Raji (cell line): ENCODE results near the gene MTRF1.

Experiments used
- POLR2A ChIP-seq: IDR thresholded peaks from 2 replicates; pipeline ENCODE4 v1.6.1; 2011; ENCODE audit warnings: low read depth, low read length, control low read depth; ENCODE audit not compliant: insufficient read depth

Gene MTRF1

GRCh38 chr13:41206467-41206866, 56.9 kb downstream of the MTRF1 start:
- no peak for TF ChIP-seq POLR2A

DNA sequence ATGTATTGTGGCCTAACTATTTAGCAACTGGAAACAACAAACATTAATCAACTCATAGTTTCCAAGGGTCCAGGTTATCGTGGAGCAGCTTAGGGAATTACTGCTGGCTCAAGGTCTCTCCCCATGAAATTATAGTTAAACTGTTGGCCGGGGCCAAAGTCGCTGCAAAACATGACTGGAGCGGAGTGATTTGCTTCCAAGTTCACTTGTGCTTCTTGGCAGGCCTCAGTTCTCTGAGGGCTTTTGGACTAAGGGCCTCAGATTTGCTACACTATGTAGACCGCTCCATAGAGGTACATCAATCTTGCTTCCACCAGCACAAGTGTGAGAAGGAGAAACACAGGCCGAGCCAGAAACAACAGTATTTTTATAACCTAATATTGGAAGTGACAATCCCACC, 59.6 kb downstream of the MTRF1 start:
- TF ChIP-seq POLR2A: no peak

DNA sequence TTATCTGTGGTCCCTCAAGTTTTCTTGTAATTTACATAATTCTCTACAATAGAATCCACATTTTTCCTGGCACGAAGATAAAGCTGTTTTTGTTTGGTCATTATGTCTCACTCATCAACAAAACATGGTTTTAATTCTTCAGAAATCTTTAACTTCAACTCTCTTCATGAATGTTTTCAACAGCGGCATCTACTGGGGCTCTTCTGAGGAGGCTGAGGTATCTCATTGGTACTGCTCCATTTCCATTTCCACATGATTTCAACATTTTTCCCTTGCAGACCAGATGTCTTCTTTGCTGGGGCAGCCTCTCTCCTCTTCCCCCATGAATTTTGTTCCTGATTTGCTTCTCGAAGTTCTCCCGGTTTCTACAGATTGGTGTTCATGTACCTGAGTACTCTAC, 63.2 kb downstream of the MTRF1 start:
- no peak for TF ChIP-seq POLR2A

DNA sequence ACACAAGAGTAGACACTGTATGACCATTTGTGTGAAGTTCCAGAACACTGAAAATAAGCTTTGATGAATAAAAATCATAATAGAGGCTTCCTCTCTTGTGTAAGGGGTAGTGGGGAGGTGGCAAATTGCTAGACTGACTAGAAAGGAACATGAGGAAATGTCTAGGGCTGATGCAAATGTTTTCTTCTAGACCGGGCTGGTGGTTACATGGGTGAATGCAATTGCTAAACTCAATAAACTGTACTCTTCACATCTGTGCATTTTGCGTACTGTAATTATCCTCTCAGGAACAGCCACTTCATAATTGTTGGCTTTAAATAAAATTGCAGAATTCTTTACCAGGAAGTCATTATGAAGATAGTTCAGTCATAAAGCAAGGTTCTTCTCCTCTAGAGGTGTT, 63.9 kb downstream of the MTRF1 start:
- TF ChIP-seq POLR2A: no peak

DNA sequence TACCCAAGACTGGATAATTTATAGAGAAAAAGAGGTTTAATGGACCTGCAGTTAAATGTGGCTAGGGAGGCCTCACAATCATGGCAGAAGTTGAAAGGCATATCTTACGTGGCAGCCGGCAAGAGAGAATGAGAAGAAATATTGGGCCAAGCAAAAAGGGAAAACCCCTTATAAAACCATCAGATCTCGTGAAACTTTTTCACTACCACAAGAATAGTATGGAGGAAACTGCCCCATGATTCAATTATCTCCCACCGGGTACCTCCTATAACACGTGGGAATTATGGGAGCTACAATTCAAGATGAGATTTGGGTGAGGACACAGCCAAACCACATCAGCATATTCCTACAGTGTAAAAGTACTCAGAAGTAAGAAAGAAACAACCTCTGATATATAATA, 64.3 kb downstream of the MTRF1 start:
- TF ChIP-seq POLR2A: no peak

- no peak for TF ChIP-seq POLR2A
Measured at GRCh38 chr13:41196620-41197019, 66.8 kb downstream of the MTRF1 start.

DNA sequence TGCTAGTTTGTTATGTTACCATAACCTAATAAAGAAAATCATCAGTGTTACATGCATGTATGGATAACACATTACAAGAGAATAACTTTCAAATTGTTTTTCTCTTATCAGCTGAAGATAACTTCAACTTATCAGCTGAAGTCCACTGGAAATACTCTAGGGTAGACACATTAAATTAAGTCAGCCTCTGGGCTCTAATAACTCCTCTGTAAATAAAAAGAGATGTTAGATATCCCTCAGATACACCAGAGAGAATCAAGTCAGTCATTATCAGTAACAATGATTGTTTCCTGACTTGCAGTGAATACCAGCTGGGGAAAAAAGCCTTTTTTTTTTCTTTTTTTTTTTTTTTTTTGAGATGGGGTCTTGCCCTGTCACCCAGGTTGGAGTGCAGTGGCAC, 67.4 kb downstream of the MTRF1 start:
- no peak for TF ChIP-seq POLR2A

- peak; percentile 41; the same call in 1 of the 2 replicates for TF ChIP-seq POLR2A
Measured at GRCh38 chr13:41193919-41194824, 69.2 kb downstream of the MTRF1 start, which contains the start of gene KBTBD7. KBTBD7 (minus strand) TSS chr13:41194569; CDS start chr13:41194257, 312 bp downstream.

DNA sequence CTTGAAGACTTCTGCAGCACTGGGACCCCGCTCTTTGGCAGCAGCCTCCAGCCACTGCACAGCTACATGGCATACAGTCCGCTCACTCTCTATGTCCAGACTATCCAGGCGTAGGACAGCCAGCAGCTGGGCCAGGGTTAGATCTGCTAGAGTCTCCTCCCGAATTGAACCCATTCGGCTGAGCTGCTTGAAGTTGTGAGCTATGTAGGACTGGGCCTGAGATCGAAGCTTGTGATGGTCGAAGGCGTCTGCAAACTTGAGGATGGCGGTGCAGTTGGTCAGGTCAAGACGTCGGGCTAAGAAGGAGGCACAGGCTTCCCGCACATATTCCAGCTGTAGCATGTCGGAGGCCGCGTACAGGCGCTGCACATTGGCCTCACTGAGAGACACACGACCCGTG, 69.9 kb downstream of the MTRF1 start:
- no peak for TF ChIP-seq POLR2A

DNA sequence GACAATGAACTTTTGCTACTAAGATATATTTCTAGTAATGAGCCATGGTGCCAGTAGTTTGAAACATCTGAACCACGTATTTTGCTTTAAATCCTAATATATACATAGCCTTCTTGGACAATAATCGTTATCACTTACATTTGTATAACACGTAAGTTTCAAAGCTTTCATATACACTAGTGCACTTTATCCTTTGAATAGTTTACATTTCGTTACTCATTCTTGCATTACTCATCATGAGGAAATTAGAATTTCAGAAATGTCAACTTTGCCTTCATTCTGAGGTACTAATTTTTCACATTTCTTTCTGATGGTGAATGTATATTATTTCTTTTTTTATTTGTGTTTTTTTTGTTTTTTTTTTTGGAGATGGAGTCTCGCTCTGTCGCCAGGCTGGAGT, 74.8 kb downstream of the MTRF1 start:
- no peak for TF ChIP-seq POLR2A

- no peak for TF ChIP-seq POLR2A
Measured at GRCh38 chr13:41186481-41186880, 76.9 kb downstream of the MTRF1 start.

DNA sequence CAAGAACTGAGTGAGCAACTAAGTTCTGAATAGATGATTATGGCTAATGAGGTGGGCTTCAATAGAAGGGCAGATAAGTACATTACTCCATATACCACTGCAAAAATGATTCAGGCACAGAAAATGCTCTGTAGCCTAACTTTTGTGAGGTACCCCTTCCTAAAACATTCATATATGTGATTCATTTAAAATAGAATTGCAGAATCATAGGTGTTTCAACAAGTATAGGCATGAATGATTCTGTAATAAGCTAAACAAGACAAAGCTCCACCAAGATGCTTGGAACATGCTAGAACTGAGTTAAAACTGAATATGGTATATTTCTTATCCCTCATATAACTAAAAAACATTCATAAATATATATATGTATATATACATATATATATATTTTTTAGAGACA, 81.1 kb downstream of the MTRF1 start:
- TF ChIP-seq POLR2A: no peak

- TF ChIP-seq POLR2A: no peak
Measured at GRCh38 chr13:41179593-41180250, 83.7 kb downstream of the MTRF1 start.

DNA sequence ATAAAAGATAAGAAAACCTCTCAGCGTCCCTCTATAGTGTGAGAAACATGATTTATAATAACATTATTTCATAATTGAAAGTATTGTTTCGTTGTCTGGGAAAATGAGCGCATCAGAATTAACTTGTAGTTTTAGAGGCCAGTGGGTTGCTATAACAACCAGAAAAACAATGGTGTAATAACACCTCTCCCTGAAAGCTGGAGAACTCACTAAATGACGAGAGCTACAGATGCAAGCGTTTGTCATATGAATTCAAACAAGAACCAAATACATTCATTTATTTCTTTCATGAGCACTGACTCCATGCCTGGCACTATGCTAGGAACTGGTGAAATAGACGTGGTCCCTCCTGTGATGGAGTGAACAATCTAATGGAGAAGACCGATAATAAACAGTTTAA, 85.3 kb downstream of the MTRF1 start:
- no peak for TF ChIP-seq POLR2A

DNA sequence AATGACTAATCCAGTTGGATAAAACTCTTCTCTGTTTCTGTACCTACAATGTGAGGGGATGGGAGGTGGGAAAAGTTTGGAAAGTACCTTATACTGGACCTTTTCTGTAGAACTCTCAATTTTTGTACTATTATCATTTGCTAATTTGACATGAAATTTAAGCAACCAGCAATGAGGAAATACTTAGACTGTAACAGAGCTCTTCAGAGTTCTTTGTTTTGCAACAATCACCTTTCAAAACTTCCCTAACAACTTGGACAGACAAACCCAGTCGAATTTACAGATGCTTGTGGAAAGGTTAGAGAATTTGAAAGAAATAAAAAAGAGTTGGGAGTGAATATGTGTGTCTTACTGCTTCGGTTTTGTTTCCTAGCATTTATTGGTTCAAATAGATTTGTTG, 85.8 kb downstream of the MTRF1 start:
- TF ChIP-seq POLR2A: no peak
